Endodermal cell (in vitro differentiated cells): ENCODE measurements around the gene NOM1. TPM values are rescaled to one million over a fixed set of nuclear protein-coding genes. Genes with fewer than 3 reads are reported as not detected.

Experiments used
- DNase-seq: peaks from one replicate; pipeline ENCODE4 v3.0.0-alpha.2; 2017
- H3K27ac ChIP-seq: 2 replicates; pipeline ENCODE4 v1.5.1; 2013; ENCODE audit warnings: mild to moderate bottlenecking, low read depth, low read length, moderate library complexity
- H3K27me3 ChIP-seq: 2 replicates; pipeline ENCODE4 v1.6.1; 2013; ENCODE audit warnings: mild to moderate bottlenecking, low read length, moderate library complexity; ENCODE audit not compliant: insufficient read depth, control insufficient read depth, poor library complexity, severe bottlenecking
- H3K36me3 ChIP-seq: 2 replicates; pipeline ENCODE4 v1.7.0; 2013; ENCODE audit warnings: mild to moderate bottlenecking, low read length, moderate library complexity; ENCODE audit not compliant: control insufficient read depth, insufficient read depth
- H3K4me1 ChIP-seq: one replicate; pipeline ENCODE4 v1.7.0; 2013; ENCODE audit warnings: low read length; ENCODE audit not compliant: control insufficient read depth, insufficient read depth
- H3K4me3 ChIP-seq: 2 replicates; pipeline ENCODE4 v1.5.1; 2013; ENCODE audit warnings: mild to moderate bottlenecking, low read length, moderate library complexity
- H3K9ac ChIP-seq: 2 replicates; pipeline ENCODE4 v1.6.1; 2013; ENCODE audit warnings: mild to moderate bottlenecking, low read length, moderate library complexity; ENCODE audit not compliant: poor library complexity, severe bottlenecking; ENCODE audit errors: extremely low read depth
- H3K9me3 ChIP-seq: 2 replicates; pipeline ENCODE4 v1.6.1; 2013; ENCODE audit warnings: mild to moderate bottlenecking, low read length, moderate library complexity; ENCODE audit not compliant: control insufficient read depth
- H3K27ac Mint-ChIP-seq: 2 replicates; pipeline ENCODE4 v1.8.0; 2020; ENCODE audit warnings: mixed read lengths
- H3K27me3 Mint-ChIP-seq: 2 replicates; pipeline ENCODE4 v1.8.0; 2021; ENCODE audit warnings: mild to moderate bottlenecking, mixed read lengths; ENCODE audit not compliant: insufficient read depth
- H3K36me3 Mint-ChIP-seq: 2 replicates; pipeline ENCODE4 v1.8.0; 2020; ENCODE audit warnings: low read depth, mixed read lengths
- H3K4me1 Mint-ChIP-seq: 2 replicates; pipeline ENCODE4 v1.8.0; 2020; ENCODE audit warnings: mixed read lengths
- H3K4me3 Mint-ChIP-seq: 2 replicates; pipeline ENCODE4 v1.8.0; 2020; ENCODE audit warnings: mild to moderate bottlenecking, moderate library complexity, mixed read lengths
- H3K9me3 Mint-ChIP-seq: 2 replicates; pipeline ENCODE4 v1.8.0; 2020; ENCODE audit warnings: mild to moderate bottlenecking, mixed read lengths
- CTCF ChIP-seq: fragments of 200-600 bp; sonication (generic); conservative IDR thresholded peaks from 2 replicates; pipeline ENCODE4 v1.5.0; 2021; ENCODE audit warnings: antibody characterized with exemption, mild to moderate bottlenecking
- WGBS, 2 experiments: methylation state at CpG; one replicate each; pipeline versions ENCODE4 v1.1.5 to v1.1.7; 2013; ENCODE audit warnings: missing lambda C conversion rate in 2 of 2, mixed read lengths in 1 of 2; ENCODE audit not compliant: insufficient coverage in 1 of 2, insufficient read length in 1 of 2; 5-methylcytosine and 5-hydroxymethylcytosine counted together
- total RNA-seq, 2 donors: library from RNA; stranded (reverse); fragmentation: NEBNext Ultra II Directional in 1 of 2; extraction: Animal tissue kit (Norgen Biotek cat#: 25700) in 1 of 2; gene quantifications; 2 replicates in 1 of 2; 3 replicates in 1 of 2; pipeline ENCODE4 v1.2.1, GENCODE V29; 2021

NOM1 gene
- total RNA-seq, 2 donors from 2014 or later, result 22.8 to 27.0 TPM

- H3K4me3 Mint-ChIP-seq, result no peak overlapping the region
- H3K9me3 Mint-ChIP-seq, result peaks cover 15% of the 10 kb centered on the region
- no peak for TF ChIP-seq CTCF
- Histone ChIP-seq H3K27ac (no peak overlapping the region), H3K36me3 (peaks cover 3% of the 10 kb centered on the region), H3K27me3 (no peaks in the 10 kb centered on the region), H3K9ac (no peak overlapping the region), H3K4me3 (no peak overlapping the region), H3K9me3 (peaks cover 13% of the 10 kb centered on the region), H3K4me1 (no peaks in the 10 kb centered on the region)
- H3K27me3 Mint-ChIP-seq, result peaks cover 1% of the 10 kb centered on the region
- H3K27ac Mint-ChIP-seq, result no peak overlapping the region
- DNase-seq, result no peak
- WGBS, 2 experiments, result 87 to 96% methylated on average over 3 to 4 of the region's 4 CpGs
- peaks cover 26% of the 10 kb centered on the region for H3K36me3 Mint-ChIP-seq
- no peaks in the 10 kb centered on the region for H3K4me1 Mint-ChIP-seq
These were observed 30.2 kb downstream of the NOM1 start for GRCh38 chr7:156979711-156980110.

- Mint-ChIP-seq H3K4me3 (no peak overlapping the region), H3K27ac (no peak overlapping the region), H3K4me1 (no peaks in the 10 kb centered on the region), H3K9me3 (peaks cover 7% of the 10 kb centered on the region), H3K27me3 (peaks cover 2% of the 10 kb centered on the region), H3K36me3 (peaks cover 5% of the 10 kb centered on the region)
- Histone ChIP-seq H3K9ac (no peak overlapping the region), H3K9me3 (peaks cover 6% of the 10 kb centered on the region), H3K4me1 (no peaks in the 10 kb centered on the region), H3K4me3 (no peak overlapping the region), H3K36me3 (peaks cover 3% of the 10 kb centered on the region), H3K27ac (no peak overlapping the region), H3K27me3 (no peaks in the 10 kb centered on the region)
- 90 to 92% methylated on average over 12 to 14 of the region's 14 CpGs for WGBS, 2 experiments
- TF ChIP-seq CTCF, result no peak
- DNase-seq, result no peak
These were observed 34.8 kb downstream of the NOM1 start for GRCh38 chr7:156984174-156984891.

- WGBS, 2 experiments, result 88 to 91% methylated on average over 20 to 29 of the region's 29 CpGs
- Histone ChIP-seq H3K4me3 (no peak overlapping the region), H3K4me1 (no peaks in the 10 kb centered on the region), H3K9ac (no peak overlapping the region), H3K27ac (no peak overlapping the region), H3K36me3 (peaks cover 3% of the 10 kb centered on the region), H3K27me3 (no peaks in the 10 kb centered on the region), H3K9me3 (no peaks in the 10 kb centered on the region)
- no peak overlapping the region for H3K27ac Mint-ChIP-seq
- H3K4me1 Mint-ChIP-seq, result no peaks in the 10 kb centered on the region
- H3K36me3 Mint-ChIP-seq, result no peaks in the 10 kb centered on the region
- H3K9me3 Mint-ChIP-seq, result peaks cover 1% of the 10 kb centered on the region
- peak; percentile 13 for TF ChIP-seq CTCF
- no peak for DNase-seq
- peaks cover 3% of the 10 kb centered on the region for H3K27me3 Mint-ChIP-seq
- H3K4me3 Mint-ChIP-seq, result no peak overlapping the region
These were observed 35.8 kb downstream of the NOM1 start for GRCh38 chr7:156985101-156985992.
